ENCODE data around the gene CRYZL1.

GRCh38 chr21:33634254-33634653 is 7.3 kb downstream of the CRYZL1 start:
- TF ChIP-seq CTCF (optimal IDR thresholded peaks at IDR 0.05 in 1 of 3, IDR thresholded peaks at IDR 0.05 in 1 of 3, conservative IDR thresholded peaks at IDR 0.05 in 1 of 3; ENCODE audit: extremely low read depth in 1 of 3, insufficient read depth in 2 of 3, low read length in 3 of 3) = no peak
- TF ChIP-seq EZH2 (IDR thresholded peaks at IDR 0.05; ENCODE audit: low read length) = no peak
